Measurements from ENCODE around the gene SPTLC2. TPM values are rescaled to one million over a fixed set of nuclear protein-coding genes. Genes with fewer than 3 reads are reported as not detected.

Gene SPTLC2
- total and polyA plus RNA-seq, 2 of the 8 experiments (the other 6 are each of a cell fraction or from before 2014, with no cell fraction given): 8.9 to 35.1 TPM

DNA sequence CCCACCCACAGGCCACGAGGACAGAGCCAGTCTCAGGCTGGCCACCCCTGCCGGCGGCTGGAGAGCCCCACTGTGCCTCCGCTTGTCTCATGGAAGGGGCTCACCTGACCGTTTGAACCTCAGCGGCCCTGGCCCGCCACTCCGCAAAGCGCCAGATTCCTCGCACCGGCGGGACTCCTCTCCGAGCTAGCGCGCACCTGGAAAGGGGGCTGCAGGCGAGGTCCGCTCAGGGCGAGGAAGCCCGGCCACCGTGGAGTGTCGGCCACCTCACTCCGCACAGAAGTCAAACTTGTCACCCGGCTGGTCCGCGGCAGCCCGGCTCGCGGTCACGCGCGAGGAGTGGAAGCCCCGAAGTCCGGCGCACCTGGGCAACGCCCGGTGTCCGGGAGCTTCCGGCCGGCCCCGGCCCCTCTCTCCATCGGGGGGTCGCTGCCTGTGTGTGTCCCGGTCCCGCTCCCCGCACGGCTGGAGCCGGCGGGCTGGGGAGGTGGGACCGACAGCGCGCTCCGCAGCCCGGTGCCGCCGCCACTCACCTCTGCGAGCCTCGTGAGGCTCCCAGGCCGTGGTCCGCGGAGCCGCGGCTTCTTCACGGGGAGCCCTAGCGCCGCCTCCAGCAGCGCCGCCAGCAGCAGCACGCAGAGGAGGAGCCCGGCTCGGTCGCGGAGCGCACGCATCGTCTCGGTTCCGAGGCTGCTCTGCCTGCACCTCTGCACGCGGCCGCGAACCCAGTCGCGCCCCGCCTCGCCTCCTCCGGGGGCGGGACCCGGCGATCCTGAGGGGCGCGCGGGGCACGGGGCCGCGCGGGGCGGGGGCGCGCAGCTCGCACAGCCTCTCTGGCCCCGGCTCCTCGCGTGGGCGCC, 118.1 kb downstream of the SPTLC2 start, which contains the start of gene ISM2:
TSS of gene ISM2 (minus strand) at position 697 of the 860 bp plus-strand sequence. CDS start at position 674, 23 bp downstream.
- no peak within 1 kb of the TSS for H3K56ac ChIP-seq (replicated peaks; ENCODE audit: insufficient read length, low read depth, low read length)
- H3K27me3 ChIP-seq (replicated peaks in 1 of 4; ENCODE audit: control insufficient read depth in 3 of 4, extremely low read depth in 1 of 4, insufficient read depth in 3 of 4, low read length in 3 of 4): peaks cover 26 to 44% (median 38%) of the 10 kb centered on the region in 4 experiments
- peaks cover 14% of the 10 kb centered on the region; the same call in 1 of the 2 replicates for H3K23me2 ChIP-seq (ENCODE audit: low read depth, low read length)
- H3K4me1 ChIP-seq (replicated peaks in 1 of 4; ENCODE audit: control insufficient read depth in 3 of 4, insufficient read depth in 4 of 4, low read length in 3 of 4): peaks cover 0 to 7% (median 3%) of the 10 kb centered on the region in 4 experiments; a peak in 4 of 7 replicates
- H3K36me3 ChIP-seq (ENCODE audit: control insufficient read depth in 2 of 4, insufficient read depth in 4 of 4, low read length in 3 of 4): no peaks in the 10 kb centered on the region; a peak in 1 of 8 replicates
- no peak within 1 kb of the TSS for H2BK120ac ChIP-seq (replicated peaks; ENCODE audit: low read depth, low read length)
- no peak within 1 kb of the TSS for H3K27ac ChIP-seq (ENCODE audit: low read depth, low read length)
- no peak within 1 kb of the TSS; a peak in 2 of 7 replicates for H3K9ac ChIP-seq (replicated peaks in 1 of 4; ENCODE audit: extremely low read depth in 1 of 4, low read depth in 3 of 4, low read length in 3 of 4)
- no peak within 1 kb of the TSS for H2BK15ac ChIP-seq (ENCODE audit: low read length)
- peaks cover 0 to 2% of the 10 kb centered on the region in 2 experiments for H4K20me1 ChIP-seq (replicated peaks in 1 of 2; ENCODE audit: control insufficient read depth in 1 of 2, insufficient read depth in 2 of 2, low read length in 2 of 2)
- peak within 1 kb of the TSS; percentile 89 to 92 for H3K4me2 ChIP-seq (ENCODE audit: insufficient read depth in 1 of 2, low read depth in 2 of 2, low read length in 2 of 2)
- H2BK5ac ChIP-seq (ENCODE audit: low read depth, low read length): no peak within 1 kb of the TSS
- POLR2A ChIA-PET (ENCODE audit: partially characterized antibody): interaction anchor here (0.8 to 1.5 kb wide), 2 partner anchors 14 to 26 kb away, joined by 3 to 4 read pairs; no protein-coding TSS in a partner anchor
- peak in 1 of 2 experiments; percentile 72 for DNase-seq (ENCODE audit: low read depth in 1 of 2, low spot score in 2 of 2)
- H4K5ac ChIP-seq (ENCODE audit: insufficient read length, low read depth, low read length): no peak within 1 kb of the TSS
- peak within 1 kb of the TSS; percentile 36; the same call in 1 of the 2 replicates for H2AFZ ChIP-seq (ENCODE audit: low read length)
- no peaks in the 10 kb centered on the region for H3K79me2 ChIP-seq (ENCODE audit: control insufficient read depth in 1 of 2, insufficient read depth in 2 of 2, low read length in 2 of 2)
- no peak for FAIRE-seq
- H3K79me1 ChIP-seq (ENCODE audit: low read depth, low read length): no peaks in the 10 kb centered on the region
- CTCF ChIA-PET (ENCODE audit: partially characterized antibody): interaction anchor here (1.0 to 2.3 kb wide), 2 partner anchors 39 to 285 kb away, joined by 3 to 11 read pairs; no protein-coding TSS in a partner anchor
- no peaks in the 10 kb centered on the region for H3K9me3 ChIP-seq (ENCODE audit: insufficient read depth in 2 of 2, low read depth in 1 of 2, low read length in 1 of 2)
- no peak within 1 kb of the TSS for H3K14ac ChIP-seq (ENCODE audit: insufficient read length)
- no peak within 1 kb of the TSS; the same call in none of the 2 replicates for H3K18ac ChIP-seq (ENCODE audit: extremely low read depth, low read length)
- WGBS, 2 experiments (ENCODE audit: extremely low coverage in 1 of 2, insufficient coverage in 1 of 2, insufficient read length in 1 of 2, insufficient replicate concordance in 2 of 2, low coverage in 1 of 2, low lambda C conversion rate in 2 of 2, missing lambda C conversion rate in 1 of 2): 3% methylated on average over 93 of the region's 104 CpGs; no CpG with 5 or more reads in 1 of the 2 experiments
- H3K4ac ChIP-seq (replicated peaks; ENCODE audit: insufficient read length, low read depth, low read length): no peak within 1 kb of the TSS
- H2BK20ac ChIP-seq (ENCODE audit: low read length): no peak within 1 kb of the TSS
- H2AK5ac ChIP-seq (ENCODE audit: low read depth, low read length): no peak within 1 kb of the TSS
- no peak within 1 kb of the TSS for H4K91ac ChIP-seq (replicated peaks; ENCODE audit: insufficient read length, low read length)
- H2BK12ac ChIP-seq (ENCODE audit: low read depth, low read length): no peak within 1 kb of the TSS; the same call in 1 of the 2 replicates
- H3K23ac ChIP-seq (ENCODE audit: insufficient read length): no peak within 1 kb of the TSS
- H3K4me3 ChIP-seq (ENCODE audit: extremely low read depth in 1 of 4, insufficient read depth in 2 of 4, low read depth in 3 of 4, low read length in 4 of 4): peak within 1 kb of the TSS; percentile 44 to 71 (median 54)
- H4K8ac ChIP-seq (ENCODE audit: extremely low read depth, insufficient read depth, low read length): peak within 1 kb of the TSS; percentile 68; the same call in 1 of the 2 replicates
- no peak for TF ChIP-seq KDM5A (IDR thresholded peaks at IDR 0.05; ENCODE audit: low read length)
- no peak for TF ChIP-seq SP4 (IDR thresholded peaks at IDR 0.05; ENCODE audit: low read length)
- no peak for TF ChIP-seq TAF1 (IDR thresholded peaks at IDR 0.05; ENCODE audit: low read depth, low read length)
- TF ChIP-seq JUN (IDR thresholded peaks at IDR 0.05; ENCODE audit: low read depth, low read length): no peak
- no peak for TF ChIP-seq TBP (IDR thresholded peaks at IDR 0.05; ENCODE audit: low read depth, low read length)
- TF ChIP-seq SUZ12 (IDR thresholded peaks at IDR 0.05; ENCODE audit: low read length): peak; percentile 82
- TF ChIP-seq HDAC6 (IDR thresholded peaks at IDR 0.05; ENCODE audit: low read depth, low read length): no peak
- TF ChIP-seq BACH1 (IDR thresholded peaks at IDR 0.05; ENCODE audit: low read length): 0 out of 2 replicates have a peak, but pooled peaks have one; percentile 12
- no peak for TF ChIP-seq MAFK (IDR thresholded peaks at IDR 0.05; ENCODE audit: low read depth, low read length)
- TF ChIP-seq ZNF274 (IDR thresholded peaks at IDR 0.05; ENCODE audit: borderline replicate concordance, extremely low read depth, low read length): no peak
- TF ChIP-seq, protein P1, sequence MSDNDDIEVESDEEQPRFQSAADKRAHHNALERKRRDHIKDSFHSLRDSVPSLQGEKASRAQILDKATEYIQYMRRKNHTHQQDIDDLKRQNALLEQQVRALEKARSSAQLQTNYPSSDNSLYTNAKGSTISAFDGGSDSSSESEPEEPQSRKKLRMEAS (IDR thresholded peaks at IDR 0.05): peak; percentile 77; the same call in 1 of the 2 replicates
